Ovary (tissue), 9 donors: ENCODE results near the gene REEP6. TPM values are rescaled to one million over a fixed set of nuclear protein-coding genes. Genes with fewer than 3 reads are reported as not detected.

Source experiments
- DNase-seq, 5 donors: peaks; one replicate each; pipeline ENCODE4 v3.0.0-alpha.2; 2019 to 2020
- H3K27ac ChIP-seq, 2 donors: fragments of 200-600 bp; one replicate each; pipeline versions ENCODE4 v1.5.1 to v1.8.0; 2019 to 2022
- H3K27me3 ChIP-seq: fragments of 200-600 bp; one replicate; pipeline ENCODE4 v1.8.0; 2022
- H3K36me3 ChIP-seq: fragments of 200-600 bp; sonication (generic); one replicate; pipeline ENCODE4 v1.5.1; 2019
- H3K4me1 ChIP-seq: one replicate; pipeline ENCODE4 v1.8.1; 2013; ENCODE audit warnings: mild to moderate bottlenecking, moderate library complexity; ENCODE audit not compliant: insufficient read depth
- H3K4me3 ChIP-seq: fragments of 200-600 bp; sonication (generic); one replicate; pipeline ENCODE4 v1.5.1; 2017
- H3K9me3 ChIP-seq, 2 donors: fragments of 200-600 bp in 1 of 2; sonication (generic) in 1 of 2; one replicate each; pipeline versions ENCODE4 v1.5.1 to v1.8.1; 2013 to 2019; ENCODE audit warnings: mild to moderate bottlenecking in 1 of 2, moderate library complexity in 1 of 2
- CTCF ChIP-seq, 3 donors: fragments of 450-650 bp in 2 of 3; fragments of 200-600 bp in 1 of 3; IDR thresholded peaks; one replicate each; pipeline versions ENCODE4 v1.5.1 to v1.8.0; 2016 to 2022; ENCODE audit warnings: antibody characterized with exemption in 3 of 3, mild to moderate bottlenecking in 1 of 3
- EP300 ChIP-seq: sonication (generic); formaldehyde crosslinking; IDR thresholded peaks from one replicate; pipeline ENCODE4 v1.6.1; 2017; ENCODE audit warnings: antibody characterized with exemption
- POLR2A ChIP-seq: fragments of 450-650 bp; IDR thresholded peaks from one replicate; pipeline ENCODE4 v1.6.1; 2017; ENCODE audit warnings: antibody characterized with exemption, mild to moderate bottlenecking, moderate library complexity
- WGBS, 3 donors: extraction: QIAGEN DNeasy Blood & Tissue Kit in 1 of 3; methylation state at CpG; one replicate each; pipeline versions ENCODE4 v1.1.5 to v1.1.7; 2013 to 2017; 5-methylcytosine and 5-hydroxymethylcytosine counted together
- intact Hi-C, 4 donors: fragments of 100-400 bp; cut with DNase I; formaldehyde crosslinking; loops; one replicate each; pipeline versions ENCODE4 v1.11.0 to v1.15.1; 2022 to 2023
- polyA plus RNA-seq, 2 donors: library from polyadenylated mRNA; stranded (reverse); fragments of 200-250 nt in 1 of 2; fragments of 350-450 nt in 1 of 2; fragmentation: Illumina TruSeq in 1 of 2; extraction: RNeasy Lipid Tissue Mini Kit (QIAGEN cat#74804) in 1 of 2; gene quantifications; one replicate each; pipeline ENCODE4 v1.2.3, GENCODE V29; 2013 to 2014
- total RNA-seq, 7 donors: library from RNA; depleted of rRNA in 2 of 7; stranded (reverse); fragments of >200 nt in 2 of 7; fragmentation: NEBNext Ultra II Directional in 3 of 7; extraction: Animal tissue kit (Norgen Biotek cat#: 25700) in 3 of 7; gene quantifications; one replicate each; pipeline versions ENCODE4 v1.1.0 to v1.2.4, GENCODE V29; 2016 to 2023
- donor health status: DM: no; HTN: no; CAD: no; lungs with moderate emphysema.
- donor health status: DM: no; HTN: no; CAD: no.
- donor health status: Bipolar disorder and iron deficiency.
- donor health status: DM: yes; HTN: yes; CAD: no.
- donor health status: DM: no; HTN: no; CAD: no.
- donor health status: DM: yes; HTN: yes; CAD: no.

Gene REEP6
- total and polyA plus RNA-seq, 9 donors, result 2.9 to 13.0 (median 9.2) TPM

DNA sequence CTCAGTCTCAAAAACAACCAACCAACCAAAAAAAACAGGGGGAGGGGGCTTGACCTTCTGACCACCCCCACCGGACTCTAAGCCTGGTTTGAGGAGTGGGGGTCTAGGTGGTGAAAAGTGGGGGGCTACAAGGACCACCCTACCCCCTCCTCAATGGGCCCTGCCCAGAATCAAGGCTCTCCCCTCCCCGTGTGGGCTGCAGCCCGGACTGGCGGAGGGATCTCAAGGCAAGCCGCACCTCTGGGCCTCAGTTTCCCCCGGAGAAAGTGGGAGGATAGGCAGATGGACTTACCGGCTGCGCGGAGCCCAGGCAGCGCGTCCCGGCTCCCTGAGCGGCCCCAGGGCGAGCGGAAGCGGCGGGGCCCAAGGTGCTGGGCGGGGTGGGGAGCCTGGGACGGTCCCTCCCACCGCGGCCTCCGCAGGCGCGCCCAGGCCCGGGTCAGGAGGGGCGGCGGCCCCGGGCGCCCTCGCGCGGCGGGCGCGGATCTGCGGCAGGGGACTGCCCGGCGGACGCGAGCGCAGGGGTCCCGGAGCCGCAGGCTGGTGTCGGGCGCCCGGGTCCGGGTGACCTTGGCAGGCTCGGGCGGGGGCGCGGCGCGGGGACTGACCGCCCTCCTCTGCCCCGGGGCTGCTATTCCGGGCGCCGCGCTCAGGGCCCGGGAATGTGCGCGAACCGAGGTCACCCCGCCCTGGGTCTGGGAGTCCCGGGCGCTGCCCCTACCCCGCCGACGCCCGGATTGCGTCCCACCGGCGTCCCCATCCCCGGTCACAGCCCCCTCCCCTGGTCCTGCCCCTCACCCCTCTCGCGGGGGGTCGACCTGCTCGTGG, 21.9 kb downstream of the REEP6 start, which contains the start of gene ADAMTSL5:
Gene ADAMTSL5, minus strand, starts transcription at position 349 of the 828 bp plus-strand sequence. CDS start 2,076 bp downstream, outside the sequence.
- H3K9me3 ChIP-seq, result no peaks in the 10 kb centered on the region
- WGBS, 3 donors, result 2 to 8% (median 2%) methylated on average over 14 to 78 of the region's 78 CpGs
- peak within 1 kb of the TSS in 1 of 2 donors; percentile 29 for H3K27ac ChIP-seq
- H3K36me3 ChIP-seq, result no peaks in the 10 kb centered on the region
- peak in 2 of 5 donors; percentile 51 to 71 for DNase-seq
- H3K4me1 ChIP-seq, result no peaks in the 10 kb centered on the region
- intact Hi-C loops, result no loop called here
- no peak for TF ChIP-seq POLR2A
- TF ChIP-seq CTCF (IDR thresholded peaks at IDR 0.05), result no peak
- TF ChIP-seq EP300, result no peak
- peak within 1 kb of the TSS; percentile 55 for H3K4me3 ChIP-seq
- H3K27me3 ChIP-seq, result peaks cover 5% of the 10 kb centered on the region

GRCh38 chr19:1513499-1514294, 22.7 kb downstream of the REEP6 start:
- Histone ChIP-seq H3K9me3 (no peaks in the 10 kb centered on the region), H3K27ac (peak overlapping the region in 1 of 2 donors; percentile 29)
- intact Hi-C loops, result no loop called here

GRCh38 chr19:1514295-1514661, 23.3 kb downstream of the REEP6 start:
- 47 to 84% (median 49%) methylated on average over 10 of the region's 10 CpGs for WGBS, 3 donors
- intact Hi-C loops, result no loop called here

More at GRCh38 chr19:1513499-1514294, 22.7 kb downstream of the REEP6 start:
- DNase-seq, result peak in 1 of 5 donors; percentile 43
- H3K4me3 ChIP-seq, result peak overlapping the region; percentile 55
- TF ChIP-seq POLR2A (no peak), CTCF (IDR thresholded peaks at IDR 0.05) (no peak), EP300 (no peak)
- WGBS, 3 donors, result 2 to 6% (median 3%) methylated on average over 29 to 52 of the region's 52 CpGs
- no peaks in the 10 kb centered on the region for H3K4me1 ChIP-seq
- H3K36me3 ChIP-seq, result no peaks in the 10 kb centered on the region
- H3K27me3 ChIP-seq, result peaks cover 5% of the 10 kb centered on the region

More at GRCh38 chr19:1514295-1514661, 23.3 kb downstream of the REEP6 start:
- no peak for DNase-seq
- Histone ChIP-seq H3K27me3 (peaks cover 5% of the 10 kb centered on the region), H3K4me1 (no peaks in the 10 kb centered on the region), H3K27ac (no peak overlapping the region), H3K4me3 (no peak overlapping the region), H3K36me3 (no peaks in the 10 kb centered on the region), H3K9me3 (no peaks in the 10 kb centered on the region)
- TF ChIP-seq CTCF (IDR thresholded peaks at IDR 0.05), result no peak
- no peak for TF ChIP-seq POLR2A
